Astrocyte of the spinal cord (primary cell): ENCODE results near the gene CD72.

ENCODE experiments used
- DNase-seq: peaks from one replicate; pipeline ENCODE4 v3.0.0; 2011; ENCODE audit warnings: low read depth, low spot score
- H3K4me3 ChIP-seq: 2 replicates; pipeline ENCODE4 v1.5.1; 2011; ENCODE audit warnings: low read depth, mild to moderate bottlenecking, low read length, moderate library complexity
- CTCF ChIP-seq: IDR thresholded peaks from 2 replicates; pipeline ENCODE4 v1.5.1; 2012; ENCODE audit warnings: low read depth, mild to moderate bottlenecking, low read length, inconsistent platforms
- in situ Hi-C: cut with HindIII; loops from 2 replicates; pipeline ENCODE4 v1.10.0; 2017; ENCODE audit warnings: low sequenced_read_pairs

CD72 gene

GRCh38 chr9:35606726-35607125 is 11.5 kb downstream of the CD72 start:
- in situ Hi-C loops = no loop called here
- DNase-seq = no peak
- H3K4me3 ChIP-seq = no peak overlapping the region
- no peak for TF ChIP-seq CTCF

- in situ Hi-C loops = no loop called here
- no peak for TF ChIP-seq CTCF
- H3K4me3 ChIP-seq = peak overlapping the region; percentile 44
- no peak for DNase-seq
Measured at GRCh38 chr9:35606138-35606504, 12.1 kb downstream of the CD72 start.

GRCh38 chr9:35605351-35606137 is 12.7 kb downstream of the CD72 start:
- DNase-seq = no peak
- no peak for TF ChIP-seq CTCF
- in situ Hi-C loops = no loop called here
- peak overlapping the region; percentile 44 for H3K4me3 ChIP-seq

- peak; percentile 58 for DNase-seq
- H3K4me3 ChIP-seq = peak within 1 kb of the TSS; percentile 44
- in situ Hi-C loops = no loop called here
- TF ChIP-seq CTCF = no peak
Measured at GRCh38 chr9:35604578-35605350, 13.4 kb downstream of the CD72 start, which contains the start of gene TESK1. TSS of gene TESK1 (plus strand) at chr9:35605262. CDS start at chr9:35605620, 358 bp downstream.

GRCh38 chr9:35603986-35604577 is 14.1 kb downstream of the CD72 start:
- H3K4me3 ChIP-seq = peak overlapping the region; percentile 44
- peak; percentile 92 for TF ChIP-seq CTCF
- DNase-seq = peak; percentile 100
- in situ Hi-C loops = no loop called here

- H3K4me3 ChIP-seq = peak overlapping the region; percentile 36
- no peak for TF ChIP-seq CTCF
- DNase-seq = no peak
- in situ Hi-C loops = no loop called here
Measured at GRCh38 chr9:35603506-35603985, 14.7 kb downstream of the CD72 start.
